D721Med (cell line): ENCODE data around the gene AP1S3.

Experiments used
- DNase-seq: peaks from one replicate; pipeline ENCODE4 v3.0.0; 2011; ENCODE audit warnings: low spot score; ENCODE audit not compliant: insufficient read length
- FAIRE-seq: peaks from 2 replicates; lab custom pipeline; 2011; peaks lifted over from hg19 to GRCh38; lab: Jason Lieb, UNC
- CTCF ChIP-seq: IDR thresholded peaks from 2 replicates; pipeline ENCODE4 v1.5.1; 2012; ENCODE audit warnings: mild to moderate bottlenecking, control low read depth; ENCODE audit not compliant: insufficient read depth; ENCODE audit errors: missing control alignments

Gene AP1S3

DNA sequence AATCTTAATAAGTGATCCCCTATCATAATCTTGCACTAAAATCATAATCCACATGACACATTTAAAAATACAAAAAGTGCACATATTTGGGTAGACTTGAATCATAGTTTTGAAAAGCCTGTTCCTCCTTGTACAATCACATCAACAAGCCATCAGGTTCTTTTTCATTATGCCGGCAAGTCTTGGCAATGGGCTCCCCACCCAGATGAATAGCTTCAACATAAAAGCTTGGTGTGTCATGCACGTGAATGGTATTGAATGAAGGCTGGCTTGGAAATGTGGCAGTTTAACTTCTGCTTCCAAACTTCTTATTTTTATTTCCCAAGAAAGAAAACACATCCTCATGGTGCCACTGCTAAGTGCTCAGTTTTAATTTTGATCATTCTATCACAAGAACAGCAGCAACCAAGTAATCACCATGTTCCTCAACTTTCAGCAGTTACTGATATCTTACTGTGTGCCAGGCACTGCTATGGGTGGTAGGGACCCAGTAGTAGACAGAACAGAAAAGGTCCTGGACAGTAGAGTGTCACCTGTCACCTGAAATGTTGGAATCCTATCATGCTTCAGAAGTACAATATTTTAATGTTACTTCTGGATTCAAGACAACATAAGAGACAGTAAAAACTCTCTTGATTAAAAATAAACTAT lies 89.9 kb downstream of the AP1S3 start:
- FAIRE-seq, result no peak
- DNase-seq, result no peak
- no peak for TF ChIP-seq CTCF

GRCh38 chr2:223746611-223747010 lies 90.8 kb downstream of the AP1S3 start:
- FAIRE-seq (no peak), DNase-seq (no peak)
- TF ChIP-seq CTCF, result no peak

DNA sequence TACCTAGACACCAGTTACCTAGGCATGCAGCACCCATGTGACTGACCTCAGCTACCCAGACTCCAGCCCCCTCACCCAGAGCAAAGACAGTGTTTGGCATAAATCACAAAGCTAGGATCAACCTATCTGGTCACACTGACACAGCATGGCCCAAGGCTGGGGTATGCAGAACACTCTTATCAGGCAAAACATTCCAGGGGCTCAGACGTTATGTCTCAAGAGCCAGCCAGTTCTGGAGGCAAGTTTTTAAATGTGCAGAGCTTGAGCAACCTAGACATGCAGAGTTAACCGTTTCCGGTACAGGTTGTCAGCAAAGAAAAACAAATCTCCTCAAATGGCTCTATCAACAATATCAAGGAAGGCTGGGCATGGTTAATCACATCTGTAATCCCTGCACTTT lies 92.8 kb downstream of the AP1S3 start:
- FAIRE-seq, result no peak
- no peak for TF ChIP-seq CTCF
- no peak for DNase-seq

DNA sequence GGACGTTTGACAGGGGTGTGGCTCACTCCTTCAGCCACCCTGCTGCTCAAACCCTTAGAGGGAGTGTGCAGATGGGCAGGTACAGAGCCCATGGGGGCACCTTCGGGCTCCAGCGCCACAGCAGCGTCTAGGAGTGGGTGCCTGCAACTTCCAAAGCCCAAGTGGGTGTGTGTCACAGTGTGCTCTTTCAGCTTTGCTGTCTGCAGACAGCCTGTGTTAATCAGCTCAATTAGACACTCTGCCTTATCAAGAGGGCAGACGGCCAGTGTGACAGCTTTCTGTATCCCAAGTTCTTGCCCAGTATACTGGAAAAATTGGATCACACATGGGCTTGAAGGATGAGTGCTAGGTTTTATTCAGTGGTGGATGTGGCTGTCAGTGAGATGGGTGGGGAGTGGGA lies 96.7 kb downstream of the AP1S3 start:
- no peak for DNase-seq
- no peak for TF ChIP-seq CTCF
- FAIRE-seq, result no peak

GRCh38 chr2:223737207-223737606 lies 100.2 kb downstream of the AP1S3 start:
- DNase-seq (no peak), FAIRE-seq (no peak)
- no peak for TF ChIP-seq CTCF

DNA sequence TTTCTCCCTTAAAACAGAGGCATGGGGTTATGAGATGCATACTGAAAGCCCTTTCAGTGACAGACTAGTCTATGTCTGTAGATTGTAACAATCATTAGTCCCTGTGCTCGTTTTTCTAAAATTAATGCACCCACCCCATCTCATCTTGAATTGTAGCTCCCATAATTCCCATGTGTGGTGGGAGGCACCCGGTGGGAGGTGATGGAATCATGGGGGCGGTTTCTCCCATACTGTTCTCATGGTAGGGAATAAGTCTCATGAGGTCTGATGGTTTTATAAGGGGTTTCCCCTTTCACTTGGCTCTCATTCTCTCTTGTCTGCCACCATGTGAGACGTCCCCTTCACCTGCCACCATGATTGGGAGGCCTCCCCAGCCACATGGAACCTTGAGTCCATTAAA lies 100.9 kb downstream of the AP1S3 start:
- no peak for DNase-seq
- no peak for TF ChIP-seq CTCF
- no peak for FAIRE-seq

DNA sequence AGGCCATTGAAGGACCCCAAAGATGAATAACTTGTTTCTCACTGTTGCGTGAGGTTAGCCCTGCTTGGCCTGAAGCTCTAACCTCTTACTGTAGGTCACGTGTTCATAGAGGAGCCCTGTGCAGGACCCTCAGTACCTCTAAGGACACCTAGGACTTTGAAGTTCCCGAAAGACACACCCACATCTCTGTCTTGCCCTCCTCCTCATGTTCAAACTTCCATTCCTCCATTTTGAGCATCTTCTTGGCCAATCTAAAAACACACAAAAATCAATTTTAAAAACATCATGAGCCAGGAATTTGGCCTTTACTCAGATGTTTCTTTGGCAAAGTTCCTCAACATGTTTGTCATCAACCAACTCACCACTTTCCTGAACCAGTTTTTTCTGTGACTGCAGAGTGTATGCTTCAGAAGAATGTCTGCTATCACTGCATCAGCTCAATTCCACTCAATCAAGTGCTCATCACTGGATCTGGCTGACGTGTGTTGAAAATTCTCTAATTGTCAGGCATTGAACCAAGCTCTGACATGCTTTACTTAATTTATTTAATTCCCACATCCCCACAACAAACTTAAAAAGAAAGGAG lies 101.6 kb downstream of the AP1S3 start:
- no peak for TF ChIP-seq CTCF
- FAIRE-seq, result no peak
- DNase-seq, result no peak
